A549 (cell line): ENCODE measurements around the gene MADCAM1. TPM values are rescaled to one million over a fixed set of nuclear protein-coding genes. Genes with fewer than 3 reads are reported as not detected.
A peak's percentile ranks its signal among the peaks of the same experiment; 100 is the strongest.

ENCODE experiments used
- ATAC-seq, 2 experiments: fragments of 200-7000 bp in 1 of 2; fragments of >200 bp in 1 of 2; cut with Nextera tagmentation in 1 of 2; cut with Tn5 transposase in 1 of 2; 3 replicates each; pipeline versions ENCODE4 v1.8.0 to v1.9.1; 2018 to 2020; ENCODE audit warnings: mild to moderate bottlenecking in 1 of 2, moderate library complexity in 1 of 2
- CTCF ChIA-PET: fragments of 300-600 bp; sonication (Branson Sonifier 250); formaldehyde crosslinking; extraction: SDS; loops from one replicate; lab custom pipeline; 2021; ENCODE audit warnings: antibody characterized with exemption, inconsistent platforms; lab: Yijun Ruan, JAX
- POLR2A ChIA-PET: fragments of 350-600 bp; formaldehyde crosslinking; extraction: SDS; loops from one replicate; lab custom pipeline; 2021; ENCODE audit warnings: antibody characterized with exemption, inconsistent platforms; lab: Yijun Ruan, JAX
- DNase-seq, 2 experiments: peaks; one replicate each; pipeline versions ENCODE4 v3.0.0 to v3.0.0-alpha.2; 2011 to 2016; ENCODE audit warnings: low read depth in 1 of 2, low spot score in 1 of 2
- FAIRE-seq: peaks from 2 replicates; lab custom pipeline; 2011; peaks lifted over from hg19 to GRCh38; lab: Jason Lieb, UNC
- H3K27ac ChIP-seq, 2 experiments: fragments of >200 bp; sonication (Bioruptor Twin); formaldehyde crosslinking; 3 replicates each; pipeline ENCODE4 v1.5.1; 2016 to 2017
- H3K4me1 ChIP-seq: fragments of >200 bp; sonication (Bioruptor Twin); formaldehyde crosslinking; 3 replicates; pipeline ENCODE4 v1.6.1; 2016
- H3K4me2 ChIP-seq: fragments of >200 bp; sonication (Bioruptor Twin); formaldehyde crosslinking; 3 replicates; pipeline ENCODE4 v1.6.1; 2016
- H3K4me3 ChIP-seq: fragments of >200 bp; sonication (Bioruptor Twin); formaldehyde crosslinking; 3 replicates; pipeline ENCODE4 v1.5.1; 2016
- H3K9me3 ChIP-seq: fragments of >200 bp; sonication (Bioruptor Twin); formaldehyde crosslinking; 3 replicates; pipeline ENCODE4 v1.6.1; 2016
- BCL3 ChIP-seq: fragments of >200 bp; sonication (Bioruptor Twin); formaldehyde crosslinking; IDR thresholded peaks from 3 replicates; pipeline ENCODE4 v1.6.1; 2016
- CBX2 ChIP-seq: fragments of 200-600 bp; sonication (generic); IDR thresholded peaks from 2 replicates; pipeline ENCODE4 v1.6.1; 2016; ENCODE audit warnings: low read depth, mild to moderate bottlenecking, borderline replicate concordance
- CEBPB ChIP-seq, 2 experiments: fragments of >200 bp in 1 of 2; sonication (Bioruptor Twin) in 1 of 2; formaldehyde crosslinking in 1 of 2; IDR thresholded peaks; 2 replicates each; pipeline ENCODE4 v1.6.1; 2012 to 2016
- CHD4 ChIP-seq: fragments of 200-600 bp; sonication (generic); IDR thresholded peaks from 2 replicates; pipeline ENCODE4 v1.6.1; 2016; ENCODE audit warnings: antibody characterized with exemption, mild to moderate bottlenecking, borderline replicate concordance
- CTCF ChIP-seq: fragments of >200 bp; sonication (Bioruptor Twin); formaldehyde crosslinking; IDR thresholded peaks from 3 replicates; pipeline ENCODE4 v1.5.1; 2016
- ELK1 ChIP-seq: fragments of 150-350 bp; IDR thresholded peaks from 2 replicates; pipeline ENCODE4 v1.6.1; 2014; ENCODE audit warnings: low read depth, mild to moderate bottlenecking, low read length
- EP300 ChIP-seq, 2 experiments: fragments of >200 bp; sonication (Bioruptor Twin); formaldehyde crosslinking; IDR thresholded peaks; 2 replicates in 1 of 2; 3 replicates in 1 of 2; pipeline ENCODE4 v1.6.1; 2016 to 2017
- ESRRA ChIP-seq: fragments of 150-350 bp; IDR thresholded peaks from 2 replicates; pipeline ENCODE4 v1.6.1; 2014; ENCODE audit warnings: mild to moderate bottlenecking, low read length, borderline replicate concordance
- FOSB ChIP-seq: fragments of 250-450 bp; sonication (Bioruptor Pico); IDR thresholded peaks from 2 replicates; pipeline ENCODE4 v1.5.0; 2020; ENCODE audit warnings: mild to moderate bottlenecking, moderate library complexity
- GATA3 ChIP-seq: IDR thresholded peaks from 2 replicates; pipeline ENCODE4 v1.6.1; 2012; ENCODE audit warnings: borderline replicate concordance
- HES2 ChIP-seq: fragments of >200 bp; sonication (Bioruptor Twin); formaldehyde crosslinking; IDR thresholded peaks from 2 replicates; pipeline ENCODE4 v1.6.1; 2016
- HEYL ChIP-seq: fragments of 250-450 bp; sonication (Bioruptor Pico); IDR thresholded peaks from 2 replicates; pipeline ENCODE4 v1.8.0; 2021; ENCODE audit warnings: mild to moderate bottlenecking, moderate library complexity
- HOXA7 ChIP-seq: fragments of 250-450 bp; sonication (Bioruptor Pico); IDR thresholded peaks from 2 replicates; pipeline ENCODE4 v1.5.0; 2020; ENCODE audit warnings: mild to moderate bottlenecking, moderate library complexity
- HOXB13 ChIP-seq: fragments of 250-450 bp; sonication (Bioruptor Pico); IDR thresholded peaks from 2 replicates; pipeline ENCODE4 v1.5.0; 2020; ENCODE audit warnings: low read depth, mild to moderate bottlenecking, moderate library complexity
- HOXB5 ChIP-seq: fragments of 250-450 bp; sonication (Bioruptor Pico); IDR thresholded peaks from 2 replicates; pipeline ENCODE4 v1.5.0; 2020; ENCODE audit warnings: mild to moderate bottlenecking, moderate library complexity
- JUNB ChIP-seq: fragments of >200 bp; sonication (Bioruptor Twin); formaldehyde crosslinking; IDR thresholded peaks from 2 replicates; pipeline ENCODE4 v1.6.1; 2016
- KDM1A ChIP-seq: fragments of 200-600 bp; sonication (generic); IDR thresholded peaks from 2 replicates; pipeline ENCODE4 v1.6.1; 2016; ENCODE audit warnings: low read depth, mild to moderate bottlenecking
- MAFK ChIP-seq: fragments of 450-650 bp; IDR thresholded peaks from 2 replicates; pipeline ENCODE4 v1.6.1; 2014; ENCODE audit not compliant: partially characterized antibody
- MAX ChIP-seq: IDR thresholded peaks from 2 replicates; pipeline ENCODE4 v1.6.1; 2012
- MAZ ChIP-seq: fragments of 150-350 bp; IDR thresholded peaks from 2 replicates; pipeline ENCODE4 v1.6.1; 2014; ENCODE audit warnings: antibody characterized with exemption, low read depth, low read length, borderline replicate concordance
- MYC ChIP-seq: IDR thresholded peaks from 2 replicates; pipeline ENCODE4 v1.6.1; 2012; ENCODE audit warnings: mild to moderate bottlenecking, inconsistent platforms, low read length, improper control_type of control experiment, borderline replicate concordance
- PBX3 ChIP-seq: IDR thresholded peaks from 2 replicates; pipeline ENCODE4 v1.6.1; 2012
- POLR2A ChIP-seq: IDR thresholded peaks from 2 replicates; pipeline ENCODE4 v1.6.1; 2012; ENCODE audit warnings: mild to moderate bottlenecking, low read length
- RCOR1 ChIP-seq: fragments of 150-350 bp; IDR thresholded peaks from 2 replicates; pipeline ENCODE4 v1.6.1; 2014; ENCODE audit warnings: antibody characterized with exemption, low read length, low read depth
- RFX5 ChIP-seq: fragments of 450-650 bp; IDR thresholded peaks from 2 replicates; pipeline ENCODE4 v1.7.1; 2014; ENCODE audit warnings: antibody characterized with exemption, mild to moderate bottlenecking, moderate library complexity
- RNF2 ChIP-seq: fragments of 200-600 bp; sonication (generic); IDR thresholded peaks from 2 replicates; pipeline ENCODE4 v1.6.1; 2016; ENCODE audit warnings: low read depth, mild to moderate bottlenecking, antibody characterized with exemption, moderate library complexity, borderline replicate concordance
- SREBF2 ChIP-seq: fragments of 450-650 bp; IDR thresholded peaks from 2 replicates; pipeline ENCODE4 v1.6.1; 2014; ENCODE audit warnings: mild to moderate bottlenecking, moderate library complexity
- WGBS: methylation state at CpG from one replicate; pipeline ENCODE4 v1.1.6; 2017; ENCODE audit errors: missing lambda C conversion rate; 5-methylcytosine and 5-hydroxymethylcytosine counted together
- polyA plus RNA-seq, 4 experiments: library from polyadenylated mRNA; depleted of rRNA in 3 of 4; stranded (reverse); fragments of >200 nt; fragmentation: RNase III in 1 of 4; extraction: RNeasy Plus Mini Kit Qiagen cat#74134 plus additional on column Dnase treatment in 1 of 4; gene quantifications; 2 replicates in 3 of 4; 3 replicates in 1 of 4; pipeline ENCODE4 v1.2.3, GENCODE V29; 2011 to 2017

MADCAM1 gene
- polyA plus RNA-seq, 2 of the 4 experiments (the other 2 are of a cell fraction) = 0.06 to 0.25 TPM

GRCh38 chr19:494171-495080 is 1.9 kb upstream of the MADCAM1 start:
- H3K4me1 ChIP-seq = peaks cover 5% of the 10 kb centered on the region; the same call in 1 of the 3 replicates
- H3K9me3 ChIP-seq = no peaks in the 10 kb centered on the region
- TF ChIP-seq EP300 (IDR thresholded peaks at IDR 0.05) (no peak), RCOR1 (no peak), ELK1 (no peak), RNF2 (no peak), BCL3 (no peak), MAZ (no peak), POLR2A (no peak), SREBF2 (no peak), ESRRA (no peak), CHD4 (no peak), KDM1A (no peak), RFX5 (no peak), HES2 (no peak), JUNB (no peak), PBX3 (no peak), CTCF (no peak), CBX2 (no peak), CEBPB (IDR thresholded peaks at IDR 0.05) (no peak), HOXA7 (CRISPR knock-in tag) (no peak), HOXB13 (CRISPR knock-in tag) (no peak)
- WGBS = 43% methylated on average over 4 of the region's 22 CpGs
- ATAC-seq = no peak
- H3K4me3 ChIP-seq = no peak overlapping the region
- ChIA-PET POLR2A (no interaction called here), CTCF (interaction anchor here (1.3 to 1.9 kb wide), 5 partner anchors 10 to 27 kb away, joined by 4 to 17 read pairs (median 5); partner anchors contain the start of gene TPGS1)
- no peak for DNase-seq
- FAIRE-seq = no peak
- H3K27ac ChIP-seq = no peak overlapping the region
- H3K4me2 ChIP-seq = no peak overlapping the region

GRCh38 chr19:495081-495401 is 1.2 kb upstream of the MADCAM1 start:
- Histone ChIP-seq H3K27ac (no peak overlapping the region; a peak in 1 of 6 replicates), H3K4me2 (no peak overlapping the region), H3K4me1 (peaks cover 5% of the 10 kb centered on the region; the same call in 1 of the 3 replicates), H3K4me3 (no peak overlapping the region), H3K9me3 (no peaks in the 10 kb centered on the region)
- CTCF ChIA-PET = interaction anchor here (0.7 to 1.9 kb wide), 5 partner anchors 9 to 111 kb away, joined by 3 to 17 read pairs (median 5); partner anchors contain the start of gene TPGS1
- WGBS = 34% methylated on average over 4 of the region's 10 CpGs
- POLR2A ChIA-PET = interaction anchor here (1.0 kb wide), 1 partner anchor 12 kb away, joined by 3 read pairs; no protein-coding TSS in a partner anchor
- FAIRE-seq = no peak
- DNase-seq = no peak
- ATAC-seq = peak in 1 of 2 experiments; percentile 3; a peak in 1 of 6 replicates
- no peak for TF ChIP-seq GATA3
- no peak for TF ChIP-seq HEYL (CRISPR knock-in tag)
- no peak for TF ChIP-seq ESRRA
- no peak for TF ChIP-seq MAX
- TF ChIP-seq MYC = no peak
- TF ChIP-seq FOSB (CRISPR knock-in tag) = no peak
- TF ChIP-seq CTCF = no peak
- TF ChIP-seq MAFK = no peak
- TF ChIP-seq HOXB5 = no peak
- no peak for TF ChIP-seq EP300 (IDR thresholded peaks at IDR 0.05)
- no peak for TF ChIP-seq BCL3
- TF ChIP-seq POLR2A = no peak
